ENCODE results near the gene TTLL10. TPM values are rescaled to one million over a fixed set of nuclear protein-coding genes. Genes with fewer than 3 reads are reported as not detected.
A peak's percentile ranks its signal among the peaks of the same experiment; 100 is the strongest.

Gene TTLL10
- polyA plus RNA-seq, 2 of the 4 experiments (the other 2 are of a cell fraction): not detected

DNA sequence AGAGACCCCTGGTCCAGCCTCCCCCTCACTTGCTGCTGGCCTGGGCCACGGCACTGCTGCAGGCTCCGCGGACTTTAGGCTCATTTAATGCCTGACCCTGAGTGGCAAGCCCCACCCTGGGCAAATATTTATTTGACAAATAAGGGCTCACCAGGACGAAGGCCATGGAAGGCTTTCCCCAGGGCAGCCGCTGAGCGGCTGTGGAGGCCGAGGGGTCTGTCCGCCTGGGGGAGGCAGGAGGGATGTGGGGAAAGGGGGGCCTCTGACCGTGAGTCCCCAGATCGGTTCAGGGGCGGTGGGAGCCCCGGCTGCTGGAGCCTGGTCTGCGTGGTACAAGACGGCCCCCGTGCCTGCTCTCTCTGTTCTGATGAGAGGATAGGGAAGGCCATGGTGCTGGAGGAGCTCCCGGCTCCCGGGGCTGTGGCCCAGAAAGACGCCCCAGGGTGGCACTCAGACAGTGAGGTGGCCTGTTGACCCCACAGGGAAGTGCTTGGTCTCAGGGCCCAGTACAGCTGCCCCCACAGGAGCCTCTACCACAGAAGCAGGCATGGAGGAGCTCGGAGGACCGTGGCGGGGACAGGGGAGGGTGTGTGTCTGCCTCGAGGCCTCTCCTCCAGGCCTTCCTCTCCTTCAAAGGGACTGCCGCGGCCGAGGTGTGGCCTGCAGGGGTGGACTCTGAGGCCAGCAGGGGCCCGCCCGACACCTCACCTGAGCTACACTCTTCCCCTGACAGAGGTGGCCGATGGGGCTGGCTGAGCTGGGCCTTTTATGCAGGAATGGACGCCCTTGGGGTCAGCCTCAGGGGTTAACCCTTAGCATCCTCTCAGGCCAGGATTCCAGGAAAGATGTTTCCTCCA is 48.7 kb upstream of the TTLL10 start:
- ATAC-seq (peak in 1 of 2 experiments; percentile 16; a peak in 2 of 6 replicates), DNase-seq (ENCODE audit: low read depth in 1 of 2, low spot score in 1 of 2) (no peak), FAIRE-seq (no peak)
- ChIA-PET POLR2A (no interaction called here), CTCF (interaction anchor here (0.7 to 2.2 kb wide), 3 partner anchors 35 to 244 kb away, joined by 3 to 11 read pairs (median 3); no protein-coding TSS in a partner anchor)
- no peak for TF ChIP-seq FOXS1 (CRISPR knock-in tag; IDR thresholded peaks at IDR 0.05)
- no peak for TF ChIP-seq NR3C1 (IDR thresholded peaks at IDR 0.05)
- TF ChIP-seq, protein P1, sequence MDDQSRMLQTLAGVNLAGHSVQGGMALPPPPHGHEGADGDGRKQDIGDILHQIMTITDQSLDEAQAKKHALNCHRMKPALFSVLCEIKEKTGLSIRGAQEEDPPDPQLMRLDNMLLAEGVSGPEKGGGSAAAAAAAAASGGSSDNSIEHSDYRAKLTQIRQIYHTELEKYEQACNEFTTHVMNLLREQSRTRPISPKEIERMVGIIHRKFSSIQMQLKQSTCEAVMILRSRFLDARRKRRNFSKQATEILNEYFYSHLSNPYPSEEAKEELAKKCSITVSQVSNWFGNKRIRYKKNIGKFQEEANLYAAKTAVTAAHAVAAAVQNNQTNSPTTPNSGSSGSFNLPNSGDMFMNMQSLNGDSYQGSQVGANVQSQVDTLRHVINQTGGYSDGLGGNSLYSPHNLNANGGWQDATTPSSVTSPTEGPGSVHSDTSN (IDR thresholded peaks at IDR 0.05): no peak
- no peak for TF ChIP-seq GATA3 (IDR thresholded peaks at IDR 0.05; ENCODE audit: borderline replicate concordance)
- TF ChIP-seq NPAS2 (CRISPR knock-in tag; IDR thresholded peaks at IDR 0.05; ENCODE audit: borderline replicate concordance): no peak
- TF ChIP-seq, protein P2, sequence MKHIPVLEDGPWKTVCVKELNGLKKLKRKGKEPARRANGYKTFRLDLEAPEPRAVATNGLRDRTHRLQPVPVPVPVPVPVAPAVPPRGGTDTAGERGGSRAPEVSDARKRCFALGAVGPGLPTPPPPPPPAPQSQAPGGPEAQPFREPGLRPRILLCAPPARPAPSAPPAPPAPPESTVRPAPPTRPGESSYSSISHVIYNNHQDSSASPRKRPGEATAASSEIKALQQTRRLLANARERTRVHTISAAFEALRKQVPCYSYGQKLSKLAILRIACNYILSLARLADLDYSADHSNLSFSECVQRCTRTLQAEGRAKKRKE (CRISPR knock-in tag; IDR thresholded peaks at IDR 0.05; ENCODE audit: low read depth): no peak
- TF ChIP-seq EHF (CRISPR knock-in tag; IDR thresholded peaks at IDR 0.05): no peak
- TF ChIP-seq FOSB (CRISPR knock-in tag; IDR thresholded peaks at IDR 0.05): no peak
- TF ChIP-seq HOXA7 (CRISPR knock-in tag; IDR thresholded peaks at IDR 0.05): no peak
- TF ChIP-seq, protein P3, sequence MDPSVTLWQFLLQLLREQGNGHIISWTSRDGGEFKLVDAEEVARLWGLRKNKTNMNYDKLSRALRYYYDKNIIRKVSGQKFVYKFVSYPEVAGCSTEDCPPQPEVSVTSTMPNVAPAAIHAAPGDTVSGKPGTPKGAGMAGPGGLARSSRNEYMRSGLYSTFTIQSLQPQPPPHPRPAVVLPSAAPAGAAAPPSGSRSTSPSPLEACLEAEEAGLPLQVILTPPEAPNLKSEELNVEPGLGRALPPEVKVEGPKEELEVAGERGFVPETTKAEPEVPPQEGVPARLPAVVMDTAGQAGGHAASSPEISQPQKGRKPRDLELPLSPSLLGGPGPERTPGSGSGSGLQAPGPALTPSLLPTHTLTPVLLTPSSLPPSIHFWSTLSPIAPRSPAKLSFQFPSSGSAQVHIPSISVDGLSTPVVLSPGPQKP (IDR thresholded peaks at IDR 0.05; ENCODE audit: low read depth, low read length): no peak
- TF ChIP-seq SMC3 (IDR thresholded peaks at IDR 0.05): no peak
- TF ChIP-seq, protein P4, sequence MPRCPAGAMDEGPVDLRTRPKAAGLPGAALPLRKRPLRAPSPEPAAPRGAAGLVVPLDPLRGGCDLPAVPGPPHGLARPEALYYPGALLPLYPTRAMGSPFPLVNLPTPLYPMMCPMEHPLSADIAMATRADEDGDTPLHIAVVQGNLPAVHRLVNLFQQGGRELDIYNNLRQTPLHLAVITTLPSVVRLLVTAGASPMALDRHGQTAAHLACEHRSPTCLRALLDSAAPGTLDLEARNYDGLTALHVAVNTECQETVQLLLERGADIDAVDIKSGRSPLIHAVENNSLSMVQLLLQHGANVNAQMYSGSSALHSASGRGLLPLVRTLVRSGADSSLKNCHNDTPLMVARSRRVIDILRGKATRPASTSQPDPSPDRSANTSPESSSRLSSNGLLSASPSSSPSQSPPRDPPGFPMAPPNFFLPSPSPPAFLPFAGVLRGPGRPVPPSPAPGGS (IDR thresholded peaks at IDR 0.05): no peak
- TF ChIP-seq, protein P5, sequence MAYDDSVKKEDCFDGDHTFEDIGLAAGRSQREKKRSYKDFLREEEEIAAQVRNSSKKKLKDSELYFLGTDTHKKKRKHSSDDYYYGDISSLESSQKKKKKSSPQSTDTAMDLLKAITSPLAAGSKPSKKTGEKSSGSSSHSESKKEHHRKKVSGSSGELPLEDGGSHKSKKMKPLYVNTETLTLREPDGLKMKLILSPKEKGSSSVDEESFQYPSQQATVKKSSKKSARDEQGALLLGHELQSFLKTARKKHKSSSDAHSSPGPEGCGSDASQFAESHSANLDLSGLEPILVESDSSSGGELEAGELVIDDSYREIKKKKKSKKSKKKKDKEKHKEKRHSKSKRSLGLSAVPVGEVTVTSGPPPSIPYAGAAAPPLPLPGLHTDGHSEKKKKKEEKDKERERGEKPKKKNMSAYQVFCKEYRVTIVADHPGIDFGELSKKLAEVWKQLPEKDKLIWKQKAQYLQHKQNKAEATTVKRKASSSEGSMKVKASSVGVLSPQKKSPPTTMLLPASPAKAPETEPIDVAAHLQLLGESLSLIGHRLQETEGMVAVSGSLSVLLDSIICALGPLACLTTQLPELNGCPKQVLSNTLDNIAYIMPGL (CRISPR knock-in tag; IDR thresholded peaks at IDR 0.05; ENCODE audit: borderline replicate concordance): no peak
- no peak for TF ChIP-seq POLR2AphosphoS2 (conservative IDR thresholded peaks at IDR 0.05; ENCODE audit: low read length)
- TF ChIP-seq FOSL2 (IDR thresholded peaks at IDR 0.05): no peak
- no peak for TF ChIP-seq FOSL2 (CRISPR knock-in tag; IDR thresholded peaks at IDR 0.05)
- TF ChIP-seq CEBPB (IDR thresholded peaks at IDR 0.05): no peak
- TF ChIP-seq, protein P6, sequence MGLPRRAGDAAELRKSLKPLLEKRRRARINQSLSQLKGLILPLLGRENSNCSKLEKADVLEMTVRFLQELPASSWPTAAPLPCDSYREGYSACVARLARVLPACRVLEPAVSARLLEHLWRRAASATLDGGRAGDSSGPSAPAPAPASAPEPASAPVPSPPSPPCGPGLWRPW (IDR thresholded peaks at IDR 0.05): no peak
- no peak for TF ChIP-seq EP300 (IDR thresholded peaks at IDR 0.05)
- TF ChIP-seq, protein P7, sequence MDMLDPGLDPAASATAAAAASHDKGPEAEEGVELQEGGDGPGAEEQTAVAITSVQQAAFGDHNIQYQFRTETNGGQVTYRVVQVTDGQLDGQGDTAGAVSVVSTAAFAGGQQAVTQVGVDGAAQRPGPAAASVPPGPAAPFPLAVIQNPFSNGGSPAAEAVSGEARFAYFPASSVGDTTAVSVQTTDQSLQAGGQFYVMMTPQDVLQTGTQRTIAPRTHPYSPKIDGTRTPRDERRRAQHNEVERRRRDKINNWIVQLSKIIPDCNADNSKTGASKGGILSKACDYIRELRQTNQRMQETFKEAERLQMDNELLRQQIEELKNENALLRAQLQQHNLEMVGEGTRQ (IDR thresholded peaks at IDR 0.05): no peak
- no peak for TF ChIP-seq NFE2L2 (conservative IDR thresholded peaks at IDR 0.05; ENCODE audit: low read length)
- Histone ChIP-seq H3K9me3 (no peaks in the 10 kb centered on the region), H3K4me1 (peaks cover 4% of the 10 kb centered on the region; the same call in 1 of the 3 replicates), H3K4me2 (no peak overlapping the region), H3K27ac (no peak overlapping the region), H3K4me3 (no peak overlapping the region)
- 66% methylated on average over 20 of the region's 29 CpGs for WGBS (ENCODE audit: missing lambda C conversion rate)
